ENCODE measurements around the gene TMEM245.

The TMEM245 gene

DNA sequence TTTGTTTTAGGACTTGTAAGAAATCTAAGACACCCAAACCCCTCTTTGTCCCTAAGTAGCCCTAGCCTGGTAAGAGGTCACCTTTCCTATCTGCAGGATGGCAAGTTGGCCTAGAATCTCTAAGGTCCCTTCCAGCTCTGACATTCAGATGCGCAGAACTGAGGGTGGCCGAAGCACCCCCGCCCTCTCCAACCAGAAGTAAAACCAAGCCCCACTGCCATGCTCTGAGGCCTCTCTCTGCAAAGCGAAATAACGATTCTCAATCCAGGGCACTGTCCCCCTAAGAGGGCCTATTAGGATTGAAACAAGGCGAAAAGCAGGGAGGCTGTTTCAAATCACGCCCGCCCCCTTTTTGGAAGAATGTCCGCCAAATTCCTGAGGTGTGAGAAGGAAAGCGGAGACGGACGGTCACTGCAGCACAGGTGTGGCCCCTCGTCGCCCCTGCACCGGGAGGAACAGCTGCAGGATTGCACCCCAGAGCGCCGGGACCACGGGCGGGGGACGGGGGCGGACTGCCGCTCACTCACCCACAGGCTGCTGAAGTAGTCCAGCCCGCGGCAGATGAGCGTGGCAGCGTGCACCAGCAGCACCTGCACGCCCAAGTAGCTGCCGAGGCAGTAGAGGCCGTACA lies 824 bp downstream of the TMEM245 start:
- H3K4me3 Mint-ChIP-seq: peak overlapping the region; percentile 93
- peaks cover 49% of the 10 kb centered on the region for H3K4me1 Mint-ChIP-seq (ENCODE audit: low read depth)
- H3K27me3 Mint-ChIP-seq: no peaks in the 10 kb centered on the region
- peak overlapping the region; percentile 94 for H3K27ac Mint-ChIP-seq
- peaks cover 12% of the 10 kb centered on the region for H3K36me3 Mint-ChIP-seq
- H3K9me3 Mint-ChIP-seq (ENCODE audit: low read depth): no peaks in the 10 kb centered on the region

DNA sequence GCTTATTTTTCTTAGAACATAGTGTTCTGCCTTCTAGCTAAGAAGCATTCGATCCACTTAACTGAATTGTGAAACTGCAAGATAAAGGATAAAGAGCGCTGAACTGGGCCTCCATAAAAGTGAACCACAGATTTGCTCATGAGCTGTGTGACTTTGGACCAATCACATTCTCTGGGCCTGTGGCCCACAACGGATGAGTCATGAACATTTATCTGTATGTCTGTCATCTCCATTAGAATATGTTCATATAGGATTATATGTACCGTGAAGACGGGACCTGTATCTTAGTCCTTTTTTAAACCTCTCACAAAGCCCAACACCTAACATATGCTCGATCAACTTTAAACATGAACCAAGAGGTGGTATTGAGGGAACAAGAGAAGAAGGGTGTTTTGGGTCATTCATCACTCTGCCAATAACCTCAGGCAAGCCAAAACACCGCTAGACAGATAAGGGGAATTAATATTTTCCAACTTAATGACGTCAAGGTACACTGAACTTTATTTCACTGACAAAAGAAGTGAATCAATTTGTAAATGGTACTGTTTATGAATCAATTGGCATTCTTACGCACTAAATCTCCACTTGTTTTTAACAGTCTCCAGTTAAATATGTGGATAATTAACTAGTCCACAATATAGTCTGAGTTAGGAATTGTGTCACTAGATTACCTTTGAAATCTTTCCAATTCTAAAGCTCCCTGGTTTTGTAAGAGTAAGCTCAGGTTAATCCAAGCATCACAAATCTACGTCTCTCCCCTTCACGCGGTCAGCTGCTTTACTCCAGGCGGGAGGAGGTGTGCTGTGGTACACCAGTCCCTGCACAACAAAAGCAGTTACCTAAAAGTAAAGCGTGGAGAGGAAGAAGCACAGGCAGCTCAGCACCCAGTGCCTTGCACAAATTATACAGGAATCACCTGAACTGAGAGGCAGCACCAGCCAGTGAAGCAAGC lies 1.6 kb downstream of the TMEM245 start:
- Mint-ChIP-seq H3K36me3 (peaks cover 12% of the 10 kb centered on the region), H3K27ac (peak overlapping the region; percentile 94), H3K4me3 (peak overlapping the region; percentile 93), H3K4me1 (ENCODE audit: low read depth) (peaks cover 57% of the 10 kb centered on the region), H3K9me3 (ENCODE audit: low read depth) (no peaks in the 10 kb centered on the region), H3K27me3 (no peaks in the 10 kb centered on the region)

DNA sequence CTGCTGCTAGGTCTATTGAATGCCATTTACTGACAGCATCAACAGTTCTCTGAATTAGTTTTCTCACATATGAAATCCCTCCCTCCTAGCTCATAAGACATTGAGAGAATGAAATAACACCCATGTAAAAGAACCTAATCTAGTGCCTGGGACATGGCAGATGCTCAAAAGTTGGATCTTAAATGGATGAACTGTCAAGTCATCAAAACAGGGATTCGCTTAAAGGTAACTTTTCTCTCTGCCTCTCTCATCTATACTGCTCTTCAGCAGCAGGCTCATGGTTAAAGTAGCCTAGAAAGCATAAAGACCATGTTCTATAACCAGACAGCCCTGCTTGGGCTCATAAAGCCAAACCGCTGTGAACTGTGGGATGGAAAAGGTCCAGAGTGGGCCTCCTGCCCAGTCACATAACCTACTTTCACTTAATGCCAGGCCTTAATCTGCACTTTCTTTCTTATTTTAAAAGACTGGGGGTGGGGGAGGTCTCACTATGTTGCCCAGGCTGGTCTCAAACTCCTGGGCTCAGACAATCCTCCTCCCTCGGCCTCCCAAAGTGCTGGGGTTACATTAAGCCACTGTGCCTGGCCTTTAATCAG lies 3.7 kb downstream of the TMEM245 start:
- no peaks in the 10 kb centered on the region for H3K27me3 Mint-ChIP-seq
- peaks cover 75% of the 10 kb centered on the region for H3K4me1 Mint-ChIP-seq (ENCODE audit: low read depth)
- peak overlapping the region; percentile 61 for H3K27ac Mint-ChIP-seq
- no peak overlapping the region for H3K4me3 Mint-ChIP-seq
- H3K9me3 Mint-ChIP-seq (ENCODE audit: low read depth): no peaks in the 10 kb centered on the region
- peaks cover 12% of the 10 kb centered on the region for H3K36me3 Mint-ChIP-seq

DNA sequence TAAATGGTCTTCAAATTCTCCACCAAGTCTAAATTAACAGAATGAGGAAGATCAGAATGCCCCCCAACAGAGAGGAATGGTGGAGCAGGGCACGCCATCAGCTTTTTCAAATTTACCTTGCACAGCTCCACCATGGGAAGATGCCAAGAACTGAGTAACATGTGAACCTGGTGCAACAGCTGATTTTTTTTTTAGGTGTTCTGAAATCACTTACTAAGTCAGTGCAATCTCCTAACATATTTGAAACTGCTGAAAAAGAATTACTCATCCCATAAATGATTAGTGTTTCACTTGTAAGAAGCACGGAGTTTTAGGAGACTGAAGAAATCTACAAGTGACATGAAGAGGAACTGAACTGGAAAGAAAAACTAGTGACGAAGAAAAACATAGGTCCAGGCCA lies 5.1 kb downstream of the TMEM245 start:
- Mint-ChIP-seq H3K27ac (peak overlapping the region; percentile 59), H3K27me3 (no peaks in the 10 kb centered on the region), H3K4me1 (ENCODE audit: low read depth) (peaks cover 85% of the 10 kb centered on the region), H3K36me3 (peaks cover 12% of the 10 kb centered on the region), H3K9me3 (ENCODE audit: low read depth) (no peaks in the 10 kb centered on the region), H3K4me3 (peak overlapping the region; percentile 61)

DNA sequence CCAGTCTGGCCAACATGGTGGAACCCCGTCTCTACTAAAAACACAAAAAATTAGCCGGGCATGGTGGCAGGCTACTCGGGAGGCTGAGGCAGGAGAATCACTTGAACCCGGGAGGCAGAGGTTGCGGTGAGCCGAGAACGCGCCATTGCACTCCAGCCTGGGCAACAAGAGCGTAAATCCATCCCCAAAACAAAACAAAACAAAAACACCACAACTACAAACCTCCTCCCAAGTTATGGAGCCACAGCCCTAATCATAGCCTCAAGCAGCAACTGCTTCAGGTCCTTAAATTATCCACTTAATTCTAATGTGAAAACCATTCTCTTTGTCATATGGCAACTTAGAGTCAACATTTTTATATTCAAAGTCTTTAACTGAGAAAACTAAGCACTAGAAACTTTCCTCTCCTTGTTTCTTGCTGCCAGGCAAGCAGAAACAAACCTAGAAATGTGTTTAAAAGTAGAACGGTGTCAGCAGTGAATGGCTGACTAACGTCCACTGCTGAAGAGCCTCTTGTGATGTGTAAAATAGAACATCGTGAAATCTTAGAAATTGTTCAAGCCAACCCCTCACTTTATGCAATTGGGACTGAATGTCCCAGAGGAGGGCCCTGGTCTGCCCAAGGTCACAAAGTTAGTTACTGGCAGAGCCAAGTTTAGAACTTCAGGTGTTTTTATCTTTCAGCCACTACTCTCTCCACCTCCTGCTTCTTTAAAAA lies 5.7 kb downstream of the TMEM245 start:
- H3K4me1 Mint-ChIP-seq (ENCODE audit: low read depth): peaks cover 91% of the 10 kb centered on the region
- peaks cover 12% of the 10 kb centered on the region for H3K36me3 Mint-ChIP-seq
- no peaks in the 10 kb centered on the region for H3K27me3 Mint-ChIP-seq
- H3K9me3 Mint-ChIP-seq (ENCODE audit: low read depth): no peaks in the 10 kb centered on the region
- peak overlapping the region; percentile 75 for H3K27ac Mint-ChIP-seq
- H3K4me3 Mint-ChIP-seq: peak overlapping the region; percentile 61

DNA sequence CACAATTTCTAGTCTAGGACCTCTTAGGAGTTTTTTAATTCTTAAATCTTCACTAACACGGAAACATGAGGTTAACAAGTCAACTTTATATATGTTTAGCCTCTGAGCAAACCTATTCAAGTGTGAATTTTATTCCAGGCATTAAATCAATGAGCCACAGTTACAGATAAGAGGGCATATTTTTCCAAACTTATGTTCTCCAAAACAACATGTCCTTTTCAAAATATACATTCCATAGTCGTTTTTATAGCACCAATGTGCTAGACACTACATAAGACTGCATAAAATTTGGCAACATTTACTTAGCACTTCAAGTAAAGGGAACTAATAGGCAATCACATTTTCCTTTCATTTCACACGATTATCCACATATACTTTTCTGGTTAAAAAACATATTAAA lies 6.5 kb downstream of the TMEM245 start:
- H3K27me3 Mint-ChIP-seq: no peaks in the 10 kb centered on the region
- no peaks in the 10 kb centered on the region for H3K9me3 Mint-ChIP-seq (ENCODE audit: low read depth)
- peak overlapping the region; percentile 20 for H3K4me3 Mint-ChIP-seq
- peaks cover 12% of the 10 kb centered on the region for H3K36me3 Mint-ChIP-seq
- H3K27ac Mint-ChIP-seq: peak overlapping the region; percentile 66
- peaks cover 94% of the 10 kb centered on the region for H3K4me1 Mint-ChIP-seq (ENCODE audit: low read depth)

DNA sequence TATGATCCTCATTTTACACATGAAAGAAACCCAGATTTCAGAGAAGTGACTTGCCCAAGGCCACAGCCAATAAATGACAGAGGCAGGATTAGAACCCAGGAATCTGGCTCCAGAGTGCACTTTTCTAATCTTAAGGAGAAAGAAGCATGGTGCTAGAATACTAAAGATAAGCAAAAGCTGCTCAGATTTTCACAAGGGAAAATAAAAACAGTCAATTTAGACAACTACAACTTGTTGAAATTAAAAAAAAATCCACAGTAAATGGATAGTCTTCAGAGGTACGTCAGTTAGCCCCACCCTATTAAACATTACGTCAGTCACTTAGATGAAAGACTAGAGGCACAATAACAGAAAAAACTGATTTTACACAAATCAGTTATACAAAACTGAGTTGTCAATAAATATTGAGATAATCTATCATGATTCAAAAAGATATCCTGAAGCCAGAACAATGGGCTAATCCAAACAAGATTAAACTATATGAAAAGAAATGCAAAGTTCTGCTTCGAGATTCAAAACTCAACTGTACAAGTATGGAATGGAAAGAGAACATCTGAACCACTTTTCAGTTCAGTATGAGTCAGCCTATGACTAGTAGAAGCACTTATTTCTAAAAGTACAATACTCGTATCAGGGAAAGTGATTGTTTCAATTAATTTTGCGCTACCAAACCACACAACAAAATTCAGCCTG lies 9.3 kb downstream of the TMEM245 start:
- no peaks in the 10 kb centered on the region for H3K27me3 Mint-ChIP-seq
- peaks cover 5% of the 10 kb centered on the region for H3K36me3 Mint-ChIP-seq
- no peaks in the 10 kb centered on the region for H3K9me3 Mint-ChIP-seq (ENCODE audit: low read depth)
- peak overlapping the region; percentile 62 for H3K4me3 Mint-ChIP-seq
- H3K4me1 Mint-ChIP-seq (ENCODE audit: low read depth): peaks cover 86% of the 10 kb centered on the region
- peak overlapping the region; percentile 90 for H3K27ac Mint-ChIP-seq

DNA sequence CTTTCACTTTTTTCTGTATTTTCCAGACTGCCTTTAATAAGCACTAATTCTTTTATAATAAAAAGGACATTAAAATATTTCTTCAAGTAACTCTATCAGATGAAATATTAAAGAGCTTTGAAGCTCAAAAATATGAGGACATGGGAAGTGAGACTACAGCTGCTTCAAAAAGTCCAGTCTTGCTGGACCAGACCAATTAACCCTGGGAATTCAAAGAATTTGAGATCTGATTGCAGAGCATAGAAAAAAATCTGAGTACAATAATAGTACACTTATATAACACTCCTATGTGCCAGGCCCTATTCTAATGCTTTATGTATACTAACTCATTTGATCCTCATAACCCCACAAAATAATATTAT lies 9.8 kb downstream of the TMEM245 start:
- H3K4me1 Mint-ChIP-seq (ENCODE audit: low read depth): peaks cover 84% of the 10 kb centered on the region
- peaks cover 9% of the 10 kb centered on the region for H3K36me3 Mint-ChIP-seq
- no peaks in the 10 kb centered on the region for H3K9me3 Mint-ChIP-seq (ENCODE audit: low read depth)
- peak overlapping the region; percentile 90 for H3K27ac Mint-ChIP-seq
- peak overlapping the region; percentile 62 for H3K4me3 Mint-ChIP-seq
- H3K27me3 Mint-ChIP-seq: no peaks in the 10 kb centered on the region

DNA sequence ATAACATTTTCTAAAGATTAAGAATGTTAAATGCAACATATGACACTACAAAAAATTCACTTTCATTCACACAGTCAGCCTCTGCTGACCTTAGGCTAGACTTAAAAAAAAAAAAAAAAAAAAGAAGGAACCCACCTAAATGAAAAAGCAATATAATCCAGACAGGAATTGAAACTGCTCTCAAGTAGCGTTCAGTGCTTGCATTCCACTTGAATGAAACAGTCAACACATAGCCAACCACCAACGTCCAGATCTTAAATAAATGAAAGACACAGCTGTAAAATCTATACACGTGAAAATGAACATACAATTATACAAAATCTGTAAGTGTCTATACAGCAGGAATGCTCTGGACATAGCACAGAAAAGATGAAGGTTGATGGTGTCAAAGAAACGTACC lies 11.4 kb downstream of the TMEM245 start:
- Mint-ChIP-seq H3K36me3 (peaks cover 12% of the 10 kb centered on the region), H3K4me3 (peak overlapping the region; percentile 71), H3K4me1 (ENCODE audit: low read depth) (peaks cover 76% of the 10 kb centered on the region), H3K27ac (peak overlapping the region; percentile 90), H3K27me3 (no peaks in the 10 kb centered on the region), H3K9me3 (ENCODE audit: low read depth) (no peaks in the 10 kb centered on the region)

DNA sequence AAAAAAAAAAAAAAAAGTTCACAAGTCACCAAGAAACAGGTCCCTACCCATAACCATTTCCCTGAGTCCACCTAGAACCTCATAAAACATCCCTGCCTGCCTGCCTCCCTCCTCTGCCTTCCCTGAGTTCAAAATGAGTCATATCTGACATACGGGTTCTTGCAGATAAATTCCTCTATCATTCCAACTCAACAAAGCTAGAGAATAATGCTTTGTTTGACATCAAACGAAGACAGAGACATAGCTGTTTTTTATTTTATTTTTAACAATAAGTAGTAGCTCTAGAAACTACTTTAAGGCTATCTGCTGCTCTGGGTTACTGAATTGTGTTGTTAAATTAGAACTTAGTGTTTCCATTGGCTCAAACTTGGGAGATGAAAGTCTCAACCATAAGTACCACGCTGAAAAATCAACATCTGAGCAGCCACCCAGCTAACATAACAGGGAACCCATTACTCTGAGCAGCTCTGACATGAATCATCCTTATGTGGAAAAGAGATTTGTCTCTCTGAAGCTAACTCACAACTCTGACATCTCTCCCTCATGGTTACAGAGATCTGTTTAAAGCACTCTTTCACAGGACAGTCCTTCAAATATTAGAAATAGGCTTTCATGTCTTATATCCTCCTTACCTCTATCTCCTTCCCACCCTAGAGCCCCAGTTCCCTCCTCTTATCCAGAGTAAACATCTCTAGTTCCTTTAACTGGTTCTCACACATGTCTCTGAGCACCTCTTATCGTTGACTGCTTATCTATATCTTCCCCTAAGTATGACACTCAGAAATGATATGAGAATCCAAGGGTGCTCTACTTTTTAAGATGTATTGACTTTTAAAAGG lies 12.1 kb downstream of the TMEM245 start:
- peak overlapping the region; percentile 90 for H3K27ac Mint-ChIP-seq
- peaks cover 77% of the 10 kb centered on the region for H3K4me1 Mint-ChIP-seq (ENCODE audit: low read depth)
- H3K4me3 Mint-ChIP-seq: peak overlapping the region; percentile 71
- no peaks in the 10 kb centered on the region for H3K9me3 Mint-ChIP-seq (ENCODE audit: low read depth)
- H3K36me3 Mint-ChIP-seq: peaks cover 19% of the 10 kb centered on the region
- no peaks in the 10 kb centered on the region for H3K27me3 Mint-ChIP-seq

DNA sequence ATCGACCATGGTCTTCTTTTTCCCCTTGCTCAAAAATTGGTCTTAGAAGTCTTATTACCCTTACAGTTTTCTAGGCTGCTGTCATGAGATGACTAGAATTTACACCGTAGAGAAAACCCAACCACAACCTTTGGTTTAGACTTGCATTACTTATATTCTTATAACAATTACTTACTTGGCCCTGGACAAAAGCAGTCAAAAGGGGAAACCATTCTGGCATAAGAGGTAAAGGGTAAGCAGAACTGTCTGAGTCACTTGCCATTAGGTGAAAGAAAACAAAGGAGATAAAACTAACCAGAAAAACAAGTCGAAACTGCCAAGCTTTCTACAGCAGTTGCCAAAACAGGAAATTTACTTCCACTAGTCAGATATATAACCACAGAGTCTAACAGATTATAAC lies 17.9 kb downstream of the TMEM245 start:
- peak overlapping the region; percentile 94 for H3K27ac Mint-ChIP-seq
- no peaks in the 10 kb centered on the region for H3K27me3 Mint-ChIP-seq
- H3K4me1 Mint-ChIP-seq (ENCODE audit: low read depth): peaks cover 75% of the 10 kb centered on the region
- H3K9me3 Mint-ChIP-seq (ENCODE audit: low read depth): no peaks in the 10 kb centered on the region
- H3K36me3 Mint-ChIP-seq: peaks cover 31% of the 10 kb centered on the region
- peak overlapping the region; percentile 83 for H3K4me3 Mint-ChIP-seq

DNA sequence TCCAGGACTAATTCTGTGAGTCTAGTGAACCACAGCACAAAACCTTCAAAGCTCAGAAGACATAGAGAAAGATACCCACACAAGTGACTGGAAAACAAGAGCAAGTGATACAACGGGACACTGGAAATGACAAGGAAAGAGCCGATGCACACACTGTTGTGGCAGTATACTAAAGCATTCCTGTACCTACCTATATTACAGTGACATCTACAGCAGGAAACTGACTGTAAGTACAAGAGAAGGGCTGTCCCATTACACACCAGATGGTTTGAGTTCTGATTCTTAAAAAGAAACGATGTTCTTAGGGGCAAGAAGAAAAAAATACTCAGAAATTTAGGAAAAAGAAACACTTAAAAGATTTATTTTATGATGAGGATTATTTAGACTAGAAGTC lies 18.5 kb downstream of the TMEM245 start:
- peaks cover 75% of the 10 kb centered on the region for H3K4me1 Mint-ChIP-seq (ENCODE audit: low read depth)

DNA sequence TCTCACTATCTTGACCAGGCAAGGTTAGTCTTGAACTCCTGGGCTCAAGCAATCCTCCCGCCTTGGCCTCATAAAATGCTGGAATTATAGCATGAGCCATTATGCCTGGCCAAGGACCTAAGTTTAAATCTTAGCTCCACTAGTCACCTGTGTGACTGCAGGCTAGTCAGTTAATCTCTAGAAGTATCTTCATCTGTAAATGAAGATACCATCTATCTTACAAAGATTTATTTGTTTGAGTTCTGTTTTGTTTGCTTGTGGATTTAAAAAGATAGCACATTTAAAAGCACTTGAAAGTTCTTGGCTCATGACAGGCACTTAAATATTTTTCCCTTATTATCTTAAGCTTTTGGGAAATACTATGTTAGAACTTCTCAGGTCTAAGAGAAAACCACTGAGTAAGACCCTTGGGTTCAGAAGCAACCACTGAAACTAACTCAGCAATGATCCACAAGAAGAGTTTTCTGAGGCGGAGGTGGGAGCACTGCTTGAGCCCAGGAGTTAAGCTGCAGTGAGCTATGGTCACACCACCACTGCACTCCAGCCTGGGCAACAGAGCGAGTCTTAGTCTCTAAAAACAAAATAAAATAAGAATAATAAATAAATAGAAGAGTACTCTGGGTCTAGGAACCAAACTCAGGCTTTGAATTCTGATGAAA lies 19.1 kb downstream of the TMEM245 start:
- Mint-ChIP-seq H3K36me3 (peaks cover 34% of the 10 kb centered on the region), H3K4me3 (peak overlapping the region; percentile 83), H3K27ac (peak overlapping the region; percentile 94), H3K4me1 (ENCODE audit: low read depth) (peaks cover 80% of the 10 kb centered on the region), H3K9me3 (ENCODE audit: low read depth) (no peaks in the 10 kb centered on the region), H3K27me3 (no peaks in the 10 kb centered on the region)

More for the DNA sequence above, 18.5 kb downstream of the TMEM245 start:
- Mint-ChIP-seq H3K27me3 (no peaks in the 10 kb centered on the region), H3K36me3 (peaks cover 31% of the 10 kb centered on the region), H3K27ac (peak overlapping the region; percentile 94), H3K9me3 (ENCODE audit: low read depth) (no peaks in the 10 kb centered on the region), H3K4me3 (peak overlapping the region; percentile 83)

Measured in activated naive CD8-positive, alpha-beta T cell (primary cell).